A549 treated with CORT108297 at 1 μM for 4 hours (cell line): ENCODE measurements around the gene KCNG1. TPM values are rescaled to one million over a fixed set of nuclear protein-coding genes. Genes with fewer than 3 reads are reported as not detected.

Experiments used
- total RNA-seq: library from RNA; stranded (reverse); fragments of 200-300 nt; extraction: Qiagen RNA extraction; gene quantifications from 5 replicates; pipeline ENCODE4 v1.2.3, GENCODE V29; 2022

KCNG1 gene, protein sequence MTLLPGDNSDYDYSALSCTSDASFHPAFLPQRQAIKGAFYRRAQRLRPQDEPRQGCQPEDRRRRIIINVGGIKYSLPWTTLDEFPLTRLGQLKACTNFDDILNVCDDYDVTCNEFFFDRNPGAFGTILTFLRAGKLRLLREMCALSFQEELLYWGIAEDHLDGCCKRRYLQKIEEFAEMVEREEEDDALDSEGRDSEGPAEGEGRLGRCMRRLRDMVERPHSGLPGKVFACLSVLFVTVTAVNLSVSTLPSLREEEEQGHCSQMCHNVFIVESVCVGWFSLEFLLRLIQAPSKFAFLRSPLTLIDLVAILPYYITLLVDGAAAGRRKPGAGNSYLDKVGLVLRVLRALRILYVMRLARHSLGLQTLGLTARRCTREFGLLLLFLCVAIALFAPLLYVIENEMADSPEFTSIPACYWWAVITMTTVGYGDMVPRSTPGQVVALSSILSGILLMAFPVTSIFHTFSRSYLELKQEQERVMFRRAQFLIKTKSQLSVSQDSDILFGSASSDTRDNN
- 15.0 to 32.1 TPM (median 19.5 TPM) in 5 replicates for total RNA-seq

GRCh38 chr20:51022803-51023616 lies at the start of gene KCNG1:
Gene KCNG1 (minus strand): TSS chr20:51023107. CDS start chr20:51010338, 12,769 bp downstream.

DNA sequence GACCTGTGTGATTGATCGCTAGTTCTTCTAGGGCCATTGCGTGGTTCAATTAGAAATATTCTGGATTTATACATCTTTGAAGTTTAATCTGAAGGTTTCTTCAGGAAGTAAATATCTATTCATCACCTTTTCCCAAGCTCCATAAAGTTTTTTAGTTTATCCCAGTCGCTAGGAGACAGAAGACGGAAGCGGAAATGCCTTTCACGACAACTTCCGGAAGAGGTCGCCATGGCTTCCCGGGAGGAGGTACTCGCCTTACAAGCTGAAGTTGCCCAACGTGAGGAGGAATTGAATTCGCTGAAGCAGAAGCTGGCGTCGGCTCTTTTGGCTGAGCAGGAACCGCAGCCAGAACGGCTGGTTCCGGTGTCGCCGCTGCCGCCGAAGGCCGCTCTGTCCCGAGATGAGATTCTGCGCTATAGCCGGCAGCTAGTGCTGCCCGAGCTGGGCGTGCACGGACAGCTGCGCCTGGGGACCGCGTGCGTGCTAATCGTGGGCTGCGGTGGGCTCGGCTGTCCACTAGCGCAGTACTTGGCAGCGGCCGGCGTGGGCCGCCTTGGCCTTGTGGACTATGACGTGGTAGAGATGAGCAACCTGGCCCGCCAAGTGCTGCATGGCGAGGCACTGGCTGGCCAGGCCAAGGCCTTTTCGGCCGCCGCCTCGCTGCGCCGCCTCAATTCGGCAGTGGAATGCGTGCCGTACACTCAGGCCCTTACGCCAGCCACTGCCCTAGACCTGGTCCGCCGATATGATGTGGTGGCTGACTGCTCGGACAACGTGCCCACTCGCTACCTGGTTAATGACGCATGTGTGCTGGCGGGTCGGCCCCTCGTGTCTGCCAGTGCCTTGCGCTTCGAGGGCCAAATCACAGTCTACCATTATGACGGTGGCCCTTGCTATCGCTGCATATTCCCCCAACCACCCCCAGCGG lies 64.0 kb downstream of the KCNG1 start, which contains the start of gene MOCS3:
Gene MOCS3 (plus strand): TSS at position 204 of the 928 bp plus-strand sequence. CDS start 25 bp downstream, at position 229.

GRCh38 chr20:50957798-50958614 lies 64.9 kb downstream of the KCNG1 start, which contains the start of gene DPM1:
Gene DPM1 (minus strand): TSS chr20:50958532. CDS start chr20:50958523, 9 bp downstream.

Other genes starting within 250 kb of the KCNG1 start
- gene BCAS4, start 228.0 kb downstream of the KCNG1 start, total RNA-seq: 27.0 to 32.9 TPM (median 31.1 TPM) in 5 replicates
- gene ADNP, start 91.7 kb downstream of the KCNG1 start, total RNA-seq: 38.5 to 52.4 TPM (median 40.7 TPM) in 5 replicates
- gene DPM1, start 64.6 kb downstream of the KCNG1 start, total RNA-seq: 67.4 to 98.7 TPM (median 70.6 TPM) in 5 replicates
- 5.9 to 7.1 TPM (median 6.1 TPM) in 5 replicates for gene MOCS3, start 64.3 kb downstream of the KCNG1 start, total RNA-seq